GM23338 (cell line): ENCODE data around the gene GAREM1. TPM values are rescaled to one million over a fixed set of nuclear protein-coding genes. Genes with fewer than 3 reads are reported as not detected.
"Not testable (repeated sequence)": the region's sequence is repeated elsewhere in the genome, so short reads cannot be mapped to it uniquely, and the experiment has no call there.

ENCODE experiments used
- ATAC-seq: fragments of 200-7000 bp; cut with Tn5 transposase; 3 replicates; pipeline ENCODE4 v1.9.1; 2020
- DNase-seq: peaks from one replicate; pipeline ENCODE4 v3.0.0-alpha.2; 2015; ENCODE audit warnings: low spot score
- H2AFZ ChIP-seq: fragments of 200-600 bp; sonication (generic); 2 replicates; pipeline ENCODE4 v1.8.0; 2016; ENCODE audit warnings: antibody characterized with exemption, mild to moderate bottlenecking, moderate library complexity
- H3F3A ChIP-seq: fragments of 200-600 bp; sonication (generic); replicated peaks from 2 replicates; pipeline ENCODE4 v1.8.0; 2017; ENCODE audit warnings: antibody characterized with exemption, mixed run types, low read depth
- H3K27ac ChIP-seq: fragments of 200-600 bp; sonication (generic); 2 replicates; pipeline ENCODE4 v1.6.1; 2016; ENCODE audit warnings: low read depth
- H3K27me3 ChIP-seq: fragments of 200-600 bp; sonication (generic); 2 replicates; pipeline ENCODE4 v1.8.0; 2016; ENCODE audit warnings: mild to moderate bottlenecking, mixed run types, moderate library complexity; ENCODE audit not compliant: insufficient read depth
- H3K36me3 ChIP-seq: fragments of 200-600 bp; sonication (generic); 2 replicates; pipeline ENCODE4 v1.8.0; 2016; ENCODE audit warnings: mild to moderate bottlenecking; ENCODE audit not compliant: insufficient read depth
- H3K4me1 ChIP-seq: fragments of 200-600 bp; sonication (generic); 2 replicates; pipeline ENCODE4 v1.8.0; 2016; ENCODE audit warnings: mild to moderate bottlenecking, moderate library complexity; ENCODE audit not compliant: insufficient read depth
- H3K4me2 ChIP-seq: fragments of 200-600 bp; sonication (generic); 2 replicates; pipeline ENCODE4 v1.7.1; 2017; ENCODE audit warnings: mixed run types
- H3K4me3 ChIP-seq: fragments of 200-600 bp; sonication (generic); 2 replicates; pipeline ENCODE4 v1.6.1; 2016; ENCODE audit warnings: mixed run types
- H3K79me2 ChIP-seq: fragments of 200-600 bp; sonication (generic); replicated peaks from 2 replicates; pipeline ENCODE4 v1.8.0; 2017; ENCODE audit warnings: mild to moderate bottlenecking; ENCODE audit not compliant: insufficient read depth
- H3K9me2 ChIP-seq: fragments of 200-600 bp; sonication (generic); 2 replicates; pipeline ENCODE4 v1.8.0; 2017; ENCODE audit not compliant: insufficient read depth
- H4K20me1 ChIP-seq: fragments of 200-600 bp; sonication (generic); replicated peaks from 2 replicates; pipeline ENCODE4 v1.8.0; 2017; ENCODE audit warnings: mild to moderate bottlenecking; ENCODE audit not compliant: insufficient read depth
- H3K27ac Mint-ChIP-seq: 2 replicates; pipeline ENCODE4 v1.8.0; 2020; ENCODE audit warnings: inconsistent platforms, mild to moderate bottlenecking, moderate library complexity, mixed read lengths
- H3K27me3 Mint-ChIP-seq: 3 replicates; pipeline ENCODE4 v1.8.0; 2022; ENCODE audit warnings: low read depth, mild to moderate bottlenecking, moderate library complexity, mixed read lengths, inconsistent platforms; ENCODE audit not compliant: insufficient read depth, poor library complexity
- H3K36me3 Mint-ChIP-seq: 3 replicates; pipeline ENCODE4 v1.8.0; 2021; ENCODE audit warnings: low read depth, mild to moderate bottlenecking, inconsistent platforms, moderate library complexity, mixed read lengths
- H3K4me1 Mint-ChIP-seq: 3 replicates; pipeline ENCODE4 v1.8.0; 2020; ENCODE audit warnings: mild to moderate bottlenecking, inconsistent platforms, mixed read lengths
- H3K4me3 Mint-ChIP-seq: 3 replicates; pipeline ENCODE4 v1.8.0; 2021; ENCODE audit warnings: moderate library complexity, mild to moderate bottlenecking, inconsistent platforms, mixed read lengths
- H3K9me3 Mint-ChIP-seq: 3 replicates; pipeline ENCODE4 v1.8.0; 2020; ENCODE audit warnings: moderate library complexity, mild to moderate bottlenecking, inconsistent platforms, mixed read lengths
- CREB1 ChIP-seq: fragments of 250-450 bp; sonication (Bioruptor Pico); IDR thresholded peaks from 2 replicates; pipeline ENCODE4 v1.5.0; 2020; ENCODE audit warnings: low read depth, mild to moderate bottlenecking, moderate library complexity
- ETS1 ChIP-seq: IDR thresholded peaks from 2 replicates; pipeline ENCODE4 v1.6.1; 2016; ENCODE audit warnings: antibody characterized with exemption
- ZNF331 ChIP-seq: fragments of 250-450 bp; sonication (Bioruptor Pico); IDR thresholded peaks from 2 replicates; pipeline ENCODE4 v1.5.0; 2020; ENCODE audit warnings: low read depth, mild to moderate bottlenecking, moderate library complexity
- ZNF462 ChIP-seq: fragments of 250-450 bp; sonication (Bioruptor Pico); IDR thresholded peaks from 2 replicates; pipeline ENCODE4 v1.5.0; 2020; ENCODE audit warnings: mild to moderate bottlenecking, moderate library complexity
- polyA plus RNA-seq: library from polyadenylated mRNA; unstranded; fragments of >200 nt; fragmentation: Nextera tagmentation; extraction: Ambion mirVana; gene quantifications from 2 replicates; pipeline ENCODE4 v1.2.1, GENCODE V29; 2016
- total RNA-seq: library from RNA; depleted of rRNA; stranded (reverse); fragments of >200 nt; shearing (Covaris generic); gene quantifications from 2 replicates; pipeline ENCODE4 v1.2.3, GENCODE V29; 2014

GAREM1 gene
- total and polyA plus RNA-seq, 2 experiments from 2014 or later: 2.7 to 6.0 TPM

GRCh38 chr18:32293107-32293506, 177.6 kb downstream of the GAREM1 start (continued):
- TF ChIP-seq ZNF462 (CRISPR knock-in tag) (no peak), ETS1 (no peak), CREB1 (CRISPR knock-in tag) (no peak), ZNF331 (CRISPR knock-in tag) (no peak)

GRCh38 chr18:32291623-32292022, 179.1 kb downstream of the GAREM1 start:
- not testable (repeated sequence) for H3K4me3 Mint-ChIP-seq, H3K4me3 ChIP-seq, H3K27ac Mint-ChIP-seq, ATAC-seq, H3K4me2 ChIP-seq, H3K27me3 ChIP-seq, H3K79me2 ChIP-seq, H3K9me2 ChIP-seq, H3F3A ChIP-seq, H3K9me3 Mint-ChIP-seq, H3K27ac ChIP-seq, H3K36me3 Mint-ChIP-seq, DNase-seq, H3K27me3 Mint-ChIP-seq, H4K20me1 ChIP-seq, H3K4me1 Mint-ChIP-seq, H3K4me1 ChIP-seq, H3K36me3 ChIP-seq, H2AFZ ChIP-seq
